Measurements from ENCODE around the gene PCK1.

PCK1 gene

GRCh38 chr20:57577679-57578475 lies 17.0 kb downstream of the PCK1 start:
- no peak for DNase-seq

- DNase-seq = no peak
These were observed 17.7 kb downstream of the PCK1 start for GRCh38 chr20:57578476-57579165.

GRCh38 chr20:57579331-57579897 lies 18.5 kb downstream of the PCK1 start:
- no peak for DNase-seq

GRCh38 chr20:57579898-57580447 lies 19.1 kb downstream of the PCK1 start:
- no peak for DNase-seq

GRCh38 chr20:57580478-57581201 lies 19.7 kb downstream of the PCK1 start:
- DNase-seq = no peak

- no peak for DNase-seq
These were observed 20.5 kb downstream of the PCK1 start for GRCh38 chr20:57581202-57582028.

GRCh38 chr20:57582029-57582378 lies 21.1 kb downstream of the PCK1 start:
- DNase-seq = no peak

GRCh38 chr20:57582432-57583288 lies 21.8 kb downstream of the PCK1 start:
- no peak for DNase-seq

GRCh38 chr20:57583289-57584257 lies 22.7 kb downstream of the PCK1 start:
- no peak for DNase-seq

GRCh38 chr20:57584768-57585461 lies 24.0 kb downstream of the PCK1 start:
- DNase-seq = no peak

GRCh38 chr20:57585466-57586213 lies 24.7 kb downstream of the PCK1 start:
- no peak for DNase-seq

- DNase-seq = no peak
These were observed 25.5 kb downstream of the PCK1 start for GRCh38 chr20:57586370-57586793.

- DNase-seq = no peak
These were observed 26.0 kb downstream of the PCK1 start for GRCh38 chr20:57586943-57587277.

GRCh38 chr20:57587278-57587988 lies 26.5 kb downstream of the PCK1 start:
- DNase-seq = no peak

- DNase-seq = no peak
These were observed 27.1 kb downstream of the PCK1 start for GRCh38 chr20:57587989-57588377.

- DNase-seq = no peak
These were observed 27.7 kb downstream of the PCK1 start for GRCh38 chr20:57588596-57588995.

- no peak for DNase-seq
These were observed 28.3 kb downstream of the PCK1 start for GRCh38 chr20:57589123-57589727.
